HG03457 (cell line): ENCODE results near the gene PADI1.

Experiments
- ATAC-seq: cut with Tn5 transposase; IDR thresholded peaks from one replicate; pipeline ENCODE4 v1.9.1; 2021; ENCODE audit warnings: moderate number of reproducible peaks; ENCODE audit not compliant: unreplicated experiment

Gene PADI1

GRCh38 chr1:17204546-17205440 lies at the start of gene PADI1:
Gene PADI1 (plus strand): TSS chr1:17205128. CDS start chr1:17205218, 90 bp downstream.
- no peak for ATAC-seq

- ATAC-seq = no peak
These were observed 49.5 kb upstream of the PADI1 start for GRCh38 chr1:17155257-17155920.

- no peak for ATAC-seq
These were observed 48.8 kb upstream of the PADI1 start for GRCh38 chr1:17156108-17156507.

- no peak for ATAC-seq
These were observed 46.0 kb upstream of the PADI1 start for GRCh38 chr1:17158961-17159360.

GRCh38 chr1:17161137-17161740 lies 43.7 kb upstream of the PADI1 start:
- no peak for ATAC-seq

GRCh38 chr1:17161926-17162800 lies 42.8 kb upstream of the PADI1 start:
- ATAC-seq = no peak

GRCh38 chr1:17162941-17163340 lies 42.0 kb upstream of the PADI1 start:
- no peak for ATAC-seq

- ATAC-seq = no peak
These were observed 41.6 kb upstream of the PADI1 start for GRCh38 chr1:17163371-17163770.

- ATAC-seq = no peak
These were observed 40.9 kb upstream of the PADI1 start for GRCh38 chr1:17163789-17164666.

- no peak for ATAC-seq
These were observed 39.1 kb upstream of the PADI1 start for GRCh38 chr1:17165823-17166222.

- ATAC-seq = no peak
These were observed 37.7 kb upstream of the PADI1 start for GRCh38 chr1:17167041-17167785.

GRCh38 chr1:17167786-17168090 lies 37.2 kb upstream of the PADI1 start:
- ATAC-seq = no peak

- no peak for ATAC-seq
These were observed 36.6 kb upstream of the PADI1 start for GRCh38 chr1:17168091-17168876.

- ATAC-seq = no peak
These were observed 34.4 kb upstream of the PADI1 start for GRCh38 chr1:17170571-17170970.

- ATAC-seq = no peak
These were observed 31.7 kb upstream of the PADI1 start for GRCh38 chr1:17173217-17173616.

- no peak for ATAC-seq
These were observed 28.4 kb upstream of the PADI1 start for GRCh38 chr1:17176306-17177061.

GRCh38 chr1:17177651-17178050 lies 27.3 kb upstream of the PADI1 start:
- ATAC-seq = no peak
